Stimulated activated CD4-positive, alpha-beta T cell treated with anti-CD3 and anti-CD28 coated beads, TNF-alpha, amount 100 ng/mL, for 4 hours (primary cell): ENCODE data around the gene TCF21.
"Not testable (repeated sequence)": the region's sequence is repeated elsewhere in the genome, so short reads cannot be mapped to it uniquely, and the experiment has no call there.

Source experiments
- DNase-seq, 3 experiments: peaks; one replicate each; pipeline ENCODE4 v3.0.0-alpha.2; 2020; ENCODE audit warnings: low read depth in 3 of 3

Gene TCF21

DNA sequence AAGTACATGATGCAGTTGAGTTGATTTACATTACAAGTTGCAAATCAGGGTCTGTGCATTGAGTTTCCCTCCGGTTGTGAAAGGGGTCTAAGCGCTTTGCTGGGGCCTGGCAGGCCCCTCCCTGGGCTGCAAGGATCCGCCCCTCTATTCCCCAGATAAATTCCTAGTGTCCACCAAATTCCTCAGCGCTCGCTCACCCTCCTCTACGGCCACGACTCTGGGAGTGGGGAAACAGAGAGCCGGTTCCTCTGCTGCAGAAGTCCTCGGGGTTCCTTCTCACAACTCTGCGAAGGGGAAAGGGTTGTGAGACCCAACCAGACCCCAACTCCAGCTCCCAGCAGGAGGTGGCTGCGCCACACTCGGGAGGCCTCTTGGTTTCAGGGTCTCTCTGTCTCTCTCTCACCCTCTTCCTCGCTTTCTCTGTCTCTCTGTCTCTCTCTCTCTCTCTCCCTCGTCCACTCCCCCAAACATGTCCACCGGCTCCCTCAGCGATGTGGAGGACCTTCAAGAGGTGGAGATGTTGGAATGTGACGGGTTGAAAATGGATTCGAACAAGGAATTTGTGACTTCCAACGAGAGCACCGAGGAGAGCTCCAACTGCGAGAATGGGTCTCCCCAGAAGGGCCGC is at the start of gene TCF21:
TCF21 (plus strand) TSS at position 185 of the 628 bp plus-strand sequence; CDS start at position 470, 285 bp downstream.
- DNase-seq = no peak

DNA sequence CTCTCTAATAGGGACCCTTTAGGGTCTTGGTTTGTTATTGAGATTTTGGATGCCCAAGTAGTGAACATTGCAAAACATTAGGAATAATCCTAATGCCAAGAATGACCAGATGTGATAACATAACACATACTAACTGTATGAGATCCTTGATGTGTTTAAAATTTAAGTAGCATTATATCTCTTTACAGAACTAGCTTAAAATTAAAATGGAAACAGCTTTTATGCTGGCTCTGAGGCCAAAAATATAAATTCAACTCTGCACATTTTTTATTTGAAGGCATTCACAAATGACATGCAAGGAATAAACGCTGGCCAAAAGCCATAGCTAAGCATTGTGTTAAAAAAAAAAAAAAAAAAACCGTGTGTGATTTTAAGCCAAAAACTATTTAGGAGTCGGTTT is 47.7 kb upstream of the TCF21 start:
- no peak for DNase-seq

DNA sequence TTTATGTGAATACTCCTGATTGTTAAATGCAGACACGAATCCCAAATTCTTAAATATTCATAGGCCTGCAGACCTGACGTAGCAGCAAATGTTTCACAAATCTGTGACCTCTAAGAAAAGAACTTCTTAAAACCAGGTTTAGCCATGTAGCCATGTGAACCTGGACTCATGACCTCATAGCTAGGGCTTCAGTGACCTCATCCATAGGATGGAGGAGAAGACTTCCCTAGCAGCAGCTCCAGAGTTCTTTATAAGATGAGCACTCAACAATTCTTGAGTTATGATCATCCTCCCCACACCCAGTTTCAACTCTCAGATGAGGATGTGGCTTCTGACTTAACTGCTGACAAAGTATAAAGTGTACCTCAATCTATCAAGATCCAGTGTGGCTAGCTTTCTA is 45.8 kb upstream of the TCF21 start:
- DNase-seq = no peak

DNA sequence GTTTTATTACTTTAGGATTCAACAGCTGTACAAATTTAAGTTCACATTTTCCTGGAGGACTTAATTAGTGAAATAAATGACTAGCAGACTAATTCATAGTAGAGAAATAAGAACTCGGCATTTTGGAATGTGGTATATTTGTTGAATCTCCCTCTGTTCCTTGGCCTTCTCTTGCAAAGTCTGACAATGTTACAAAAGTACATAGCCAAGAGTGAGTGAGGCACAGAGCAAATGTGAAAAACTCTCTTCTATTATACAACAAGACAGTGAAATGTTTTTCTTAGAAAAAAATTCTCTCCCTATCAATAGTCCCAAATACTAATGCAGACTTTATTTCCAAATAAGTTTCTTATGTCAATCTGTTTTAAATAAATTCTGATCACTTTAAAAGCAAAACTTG is 44.2 kb upstream of the TCF21 start:
- no peak for DNase-seq

DNA sequence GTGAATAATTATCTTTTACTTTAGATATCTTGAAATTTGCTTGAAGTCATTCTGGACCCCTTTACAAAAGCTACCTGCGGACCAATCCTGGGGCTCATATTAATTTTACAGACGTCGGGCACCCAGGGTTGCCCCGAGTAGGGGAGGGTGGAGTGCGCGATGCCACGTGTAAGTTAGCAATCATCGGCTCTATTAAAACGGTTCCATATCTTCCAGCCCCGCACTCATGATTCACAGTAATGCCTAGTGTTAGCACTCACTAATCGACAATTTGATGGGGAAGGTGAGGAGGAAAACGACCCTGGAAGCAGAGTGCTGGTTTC is 34.9 kb upstream of the TCF21 start:
- DNase-seq = no peak

DNA sequence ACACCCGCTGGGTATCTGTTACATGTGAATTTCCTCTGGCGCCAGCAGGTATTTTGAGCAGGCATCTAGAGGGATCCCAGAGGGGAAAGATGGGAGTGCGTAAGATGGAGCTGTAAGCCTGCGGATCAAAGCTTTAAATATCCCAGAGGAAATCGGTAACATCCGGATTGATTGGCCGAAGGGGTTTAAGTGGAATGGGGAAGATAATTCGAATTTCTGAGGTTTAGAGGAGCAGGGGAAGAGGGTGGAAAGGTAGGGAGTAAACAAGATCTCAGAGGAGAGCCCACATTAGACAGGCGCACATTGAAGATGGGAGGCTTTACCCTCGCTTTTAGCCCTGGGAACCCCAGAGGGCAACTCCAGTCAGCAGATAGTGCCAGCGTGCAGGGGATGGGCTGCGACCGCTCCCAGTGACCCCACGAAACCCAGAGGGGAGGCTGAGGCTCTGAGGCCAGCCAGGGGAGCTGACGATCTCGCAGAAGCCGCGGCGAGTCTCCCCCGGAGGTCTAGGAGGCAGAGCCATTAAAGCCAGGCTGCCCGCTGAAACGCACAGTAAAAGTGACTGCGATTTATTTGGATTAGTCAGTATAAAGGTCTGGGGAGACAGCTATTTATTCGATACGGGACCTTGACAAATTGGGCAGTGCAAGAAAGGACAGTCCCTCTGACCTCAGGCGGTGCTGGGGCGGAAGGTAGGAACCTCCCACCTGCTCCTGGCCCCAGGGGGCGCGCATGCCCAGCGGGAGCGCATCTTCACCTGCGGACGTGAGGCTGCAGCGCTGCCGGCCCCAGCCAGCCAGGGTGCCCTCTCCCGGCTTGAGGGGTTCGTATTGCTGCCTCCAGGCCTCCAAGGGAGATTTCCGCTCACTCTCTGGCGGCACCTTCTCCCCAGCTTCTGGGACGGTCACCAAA is 34.3 kb upstream of the TCF21 start:
- no peak for DNase-seq

DNA sequence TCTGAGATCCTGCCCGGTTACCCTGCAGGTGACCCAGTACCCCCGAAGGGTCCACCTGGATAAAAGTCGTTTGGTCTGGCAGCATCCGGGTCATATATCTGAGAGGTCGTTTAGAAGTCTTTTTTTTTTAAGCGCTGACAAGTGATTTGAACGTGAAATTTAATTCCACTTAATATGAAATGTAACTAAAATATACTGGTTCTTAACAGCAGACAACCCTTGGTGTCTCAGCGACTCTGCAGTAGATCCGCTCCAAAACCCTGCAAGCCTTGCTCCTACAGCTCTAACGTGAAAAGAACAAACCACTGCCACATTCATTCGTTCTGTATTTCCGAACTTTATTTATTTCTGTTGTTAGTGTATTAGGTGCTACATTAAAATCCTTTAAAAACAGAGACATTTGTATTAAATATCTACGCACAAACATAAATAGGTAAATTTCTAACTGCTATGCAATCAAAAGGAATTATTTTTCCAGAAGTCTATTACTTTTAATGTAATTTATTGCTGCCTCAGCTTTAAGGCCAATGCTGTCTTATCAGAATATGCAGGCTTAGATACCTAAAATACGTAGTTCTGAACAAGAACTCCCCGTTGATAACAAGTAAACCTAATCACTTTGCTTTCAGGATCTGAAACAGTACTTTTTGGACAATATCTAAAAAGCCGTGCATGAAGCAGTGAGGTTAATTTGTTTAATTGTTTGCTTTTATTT is 33.5 kb upstream of the TCF21 start:
- no peak for DNase-seq

DNA sequence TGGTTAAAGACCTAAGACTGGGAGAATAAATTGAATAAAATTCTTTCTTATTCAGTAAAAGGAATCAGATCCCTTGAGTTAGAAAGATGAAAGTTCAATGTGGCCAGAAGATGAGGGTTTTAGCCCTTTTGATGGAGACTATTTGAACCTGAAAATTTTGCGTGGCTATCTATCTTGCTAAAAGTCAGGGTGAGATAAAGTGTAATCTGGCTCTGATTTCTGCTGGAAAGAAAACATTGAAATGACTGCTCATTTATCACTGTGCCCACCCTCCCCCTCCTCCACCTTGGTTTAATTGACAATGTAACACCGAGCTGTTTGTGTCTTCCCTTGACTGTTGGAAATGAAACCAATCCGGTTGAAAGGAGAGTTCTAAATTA is 32.9 kb upstream of the TCF21 start:
- DNase-seq = no peak

DNA sequence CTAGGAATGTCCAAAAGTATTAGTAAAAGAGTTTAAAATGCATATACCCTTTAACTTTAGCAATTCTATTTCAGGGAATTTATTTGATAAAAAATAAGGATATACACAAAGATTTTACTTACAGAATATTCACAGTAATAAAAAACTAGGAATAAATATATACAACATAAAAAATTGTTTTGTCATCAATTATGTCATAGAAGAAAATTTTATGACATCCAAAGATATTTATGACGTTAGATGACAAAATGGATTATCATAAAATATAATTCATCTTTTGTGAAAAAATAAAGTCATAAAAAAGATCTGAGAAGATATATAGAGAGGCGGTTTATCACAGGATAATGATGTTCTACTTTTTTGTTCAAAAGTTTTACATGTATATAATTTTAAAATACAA is 32.0 kb upstream of the TCF21 start:
- no peak for DNase-seq

DNA sequence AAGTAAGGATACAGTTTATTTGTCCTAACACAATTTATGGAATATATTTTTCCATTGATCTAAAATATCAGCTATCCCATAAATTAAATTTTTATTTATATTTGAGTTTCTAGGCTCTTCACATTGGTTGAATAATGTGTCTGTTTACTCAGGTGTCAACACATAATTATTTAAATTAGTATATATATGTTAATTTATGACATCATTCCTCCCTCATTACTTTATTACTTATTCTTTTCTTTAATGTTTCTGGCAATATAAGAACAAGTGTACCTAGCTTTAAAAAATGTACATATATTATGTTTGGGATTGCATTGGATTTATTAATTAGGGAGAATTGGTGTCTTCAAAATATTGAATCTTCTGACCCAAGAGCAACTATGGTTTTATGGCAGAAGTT is 31.2 kb upstream of the TCF21 start:
- no peak for DNase-seq

DNA sequence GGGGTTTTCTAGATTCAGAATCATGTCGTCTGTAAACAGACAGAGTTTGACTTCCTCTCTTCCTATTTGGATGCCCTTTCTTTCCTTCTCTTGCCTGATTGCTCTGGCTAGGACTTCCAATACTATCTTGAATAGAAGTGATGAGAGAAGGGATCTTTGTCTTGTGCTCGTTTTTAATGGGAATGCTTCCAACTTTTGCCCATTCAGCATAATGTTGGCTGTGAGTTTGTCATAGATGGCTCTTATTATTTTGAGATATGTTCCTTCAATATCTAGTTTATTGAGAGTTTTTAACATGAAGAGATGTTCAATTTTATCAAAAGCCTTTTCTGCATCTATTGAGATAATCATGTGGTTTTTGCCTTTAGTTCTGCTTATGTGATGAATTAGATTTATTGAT is 27.6 kb upstream of the TCF21 start:
- DNase-seq = not testable (repeated sequence)

DNA sequence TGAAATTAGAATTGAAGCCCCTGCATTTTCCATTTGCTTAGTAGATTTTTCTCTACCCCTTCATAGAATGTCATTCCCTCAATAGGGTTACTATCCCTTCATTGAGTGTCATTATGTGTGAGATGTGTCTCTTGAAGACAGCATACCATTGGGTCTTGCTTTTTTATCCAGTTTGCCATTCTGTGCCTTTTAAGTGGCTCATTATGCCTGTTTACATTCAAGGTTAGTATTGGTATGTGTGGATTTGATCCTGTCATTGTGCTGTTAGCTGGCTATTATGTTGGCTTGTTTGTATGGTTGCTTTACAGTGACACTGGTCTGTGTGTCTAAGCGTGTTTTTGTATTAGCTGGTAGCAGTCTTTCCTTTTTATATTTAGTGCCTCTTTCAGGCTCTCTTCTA is 25.7 kb upstream of the TCF21 start:
- no peak for DNase-seq

DNA sequence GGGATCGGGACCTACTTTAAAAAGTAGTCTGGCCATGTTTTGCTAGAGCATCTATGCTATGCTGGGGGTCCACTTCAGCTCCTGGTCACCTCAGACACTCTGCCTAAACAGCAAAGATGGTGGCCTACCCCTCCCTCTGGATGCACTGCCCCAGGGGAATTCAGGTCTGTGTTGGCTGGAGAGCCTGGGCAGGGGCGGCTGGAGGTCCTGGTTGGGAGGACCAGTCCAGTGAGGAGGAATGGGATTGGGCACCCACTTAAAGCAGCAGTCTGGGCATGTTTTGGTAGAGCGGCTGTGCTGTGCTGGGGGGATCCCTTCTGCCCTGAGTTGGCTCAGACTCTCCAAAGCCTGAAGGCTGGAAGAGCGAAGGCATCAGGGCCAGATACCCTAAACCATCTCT is 23.2 kb upstream of the TCF21 start:
- no peak for DNase-seq

DNA sequence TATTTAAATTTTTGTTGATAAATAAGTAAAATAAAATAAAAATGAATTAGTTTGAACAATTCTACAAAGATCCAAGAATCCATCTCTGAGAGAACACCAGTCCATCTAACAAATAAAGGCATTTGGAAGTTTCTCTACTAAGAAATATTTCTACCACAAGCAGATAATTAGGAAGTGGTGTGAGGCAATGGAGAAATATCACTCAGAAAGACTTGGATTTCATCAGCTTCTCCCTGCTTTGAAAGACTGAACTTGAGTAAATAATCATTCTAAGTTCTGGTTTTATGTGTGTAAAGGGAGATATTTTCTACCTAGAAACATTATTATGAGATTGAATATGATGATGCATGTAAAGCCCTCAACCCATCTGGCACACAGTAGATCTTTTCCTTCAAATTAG is 17.8 kb upstream of the TCF21 start:
- DNase-seq = no peak

DNA sequence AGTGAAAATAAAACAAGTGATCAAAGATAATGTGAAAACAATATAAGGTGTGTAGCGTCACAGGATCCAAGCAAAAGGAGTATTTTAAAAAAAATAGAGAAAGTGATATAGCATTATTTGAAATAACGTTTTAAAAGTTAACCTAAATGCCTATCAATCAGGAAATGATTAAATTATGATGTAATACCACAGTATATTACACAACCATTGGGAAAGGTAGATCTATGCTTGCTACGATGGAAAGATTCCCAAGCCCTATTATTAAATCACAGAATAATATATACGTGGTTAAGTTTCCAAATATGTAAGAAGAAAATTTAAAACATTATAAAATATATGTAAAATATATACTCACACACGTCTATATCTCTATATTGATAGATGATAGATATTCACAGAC is 15.4 kb upstream of the TCF21 start:
- no peak for DNase-seq

DNA sequence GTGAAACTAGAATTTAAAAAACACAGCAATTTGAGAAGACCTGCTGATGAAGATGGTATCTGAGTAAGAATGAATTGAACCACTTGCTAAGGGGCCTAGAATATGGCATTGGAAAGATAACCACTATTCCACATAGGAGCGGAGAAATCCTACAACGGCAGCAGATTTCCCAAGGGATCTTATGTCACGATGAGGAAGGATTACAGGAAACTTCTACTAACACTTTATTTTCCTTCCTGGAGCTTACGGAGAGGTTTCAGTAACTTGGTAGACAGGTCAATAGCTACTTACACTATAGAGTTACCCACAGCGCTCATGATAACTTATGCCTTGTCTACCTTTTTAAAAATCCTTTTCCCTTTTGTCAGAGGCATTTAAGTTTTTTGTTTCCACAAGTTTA is 11.8 kb upstream of the TCF21 start:
- no peak for DNase-seq

DNA sequence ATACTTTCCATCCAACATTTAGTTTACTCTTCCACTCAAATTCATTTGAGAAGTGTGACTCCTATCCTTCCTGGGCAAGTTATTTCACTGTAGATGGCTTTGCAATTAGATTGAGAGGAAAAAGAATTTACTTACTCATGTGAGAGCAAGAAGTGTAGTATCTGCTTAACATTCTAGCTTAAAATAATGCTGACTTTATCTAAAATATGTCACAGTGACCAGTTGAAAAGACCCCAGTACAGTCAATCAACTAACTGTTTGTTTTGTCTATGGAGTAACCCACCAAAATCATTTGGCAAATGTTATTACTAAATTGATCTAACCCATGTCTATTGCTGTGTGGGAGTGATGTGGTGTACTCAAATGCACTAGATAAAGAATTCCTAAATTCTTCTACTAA is 8.9 kb upstream of the TCF21 start:
- DNase-seq = no peak

DNA sequence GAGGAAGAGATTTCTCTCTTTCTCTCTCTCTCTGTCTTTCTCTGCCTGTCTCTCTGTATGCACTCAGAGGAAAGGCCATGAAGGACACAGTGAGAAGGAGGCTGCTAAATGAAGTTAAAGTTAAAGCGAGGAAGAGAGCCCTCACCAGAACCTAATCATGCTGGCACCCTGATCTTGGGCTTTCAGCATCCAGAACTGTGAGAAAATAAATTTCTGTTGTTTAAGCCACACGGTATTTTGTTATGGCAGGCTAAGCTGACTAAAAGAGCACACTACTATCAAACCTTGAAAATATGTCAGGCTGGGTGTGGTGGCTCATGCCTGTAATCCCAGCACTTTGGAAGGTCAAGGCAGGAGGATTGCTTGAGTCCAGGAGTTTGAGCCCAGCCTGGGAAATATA is 8.0 kb upstream of the TCF21 start:
- no peak for DNase-seq

DNA sequence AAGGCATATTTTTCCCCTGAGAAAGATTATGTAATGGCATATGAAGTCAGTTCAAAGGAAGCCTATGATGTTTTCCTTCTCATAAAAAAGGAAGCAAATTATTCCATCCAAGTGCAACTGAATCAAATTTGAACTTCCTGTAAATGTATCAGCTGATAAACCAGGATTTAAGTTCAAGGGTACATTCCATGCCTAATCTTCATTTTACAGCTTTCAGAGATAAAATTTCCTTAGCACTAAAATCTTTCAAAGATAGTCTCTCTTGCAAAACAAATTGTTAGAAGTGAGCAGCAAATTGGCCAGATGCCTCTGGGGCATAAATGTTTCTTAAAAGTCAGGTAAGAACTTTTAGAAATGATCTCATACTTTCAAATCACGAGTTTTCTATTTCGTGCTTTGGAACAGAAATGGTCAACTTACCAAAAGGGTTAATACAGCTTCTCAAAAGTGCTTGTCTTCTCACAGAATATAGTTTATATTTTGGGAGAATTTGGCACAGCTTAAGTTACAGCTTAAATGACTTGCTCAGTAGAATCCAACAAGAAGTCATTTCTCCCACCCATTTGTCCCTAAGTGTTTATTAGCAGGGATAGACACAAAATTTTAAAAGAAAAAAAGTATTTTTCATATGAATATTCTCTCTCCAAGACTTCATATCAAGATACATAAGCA is 2.7 kb upstream of the TCF21 start:
- DNase-seq = no peak

DNA sequence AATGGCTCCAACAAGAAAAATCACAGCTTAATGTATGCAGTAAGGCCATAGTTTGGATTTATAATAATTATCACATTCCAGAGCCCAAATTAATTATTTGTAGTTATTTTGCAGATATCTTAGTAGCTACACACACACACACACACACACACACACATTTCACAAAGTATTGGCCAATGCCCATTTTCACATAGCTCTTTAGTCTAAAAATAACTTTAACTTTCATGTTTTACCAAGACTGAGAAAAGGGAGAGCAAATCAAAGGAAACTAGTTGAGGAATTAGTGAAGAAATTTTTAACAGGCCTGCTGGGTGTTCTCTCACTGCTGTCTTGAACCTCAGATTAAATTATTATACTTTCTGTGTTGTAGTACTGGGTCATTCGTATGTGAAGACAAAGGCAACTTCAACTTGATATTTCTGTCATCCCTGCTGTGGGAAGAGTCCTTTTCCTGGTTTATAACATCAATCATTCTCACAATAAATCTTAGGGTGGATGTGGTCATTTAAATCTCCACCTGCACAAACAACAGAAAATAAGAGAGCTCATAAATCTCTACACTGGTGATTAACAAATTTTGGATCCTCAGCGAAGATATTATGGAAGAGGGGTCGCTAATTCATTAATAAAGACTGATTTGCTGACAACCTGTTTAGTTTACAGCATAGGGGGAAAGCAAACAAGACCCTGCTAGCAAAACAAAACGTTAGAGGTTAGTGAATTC is 1.6 kb upstream of the TCF21 start:
- DNase-seq = no peak

DNA sequence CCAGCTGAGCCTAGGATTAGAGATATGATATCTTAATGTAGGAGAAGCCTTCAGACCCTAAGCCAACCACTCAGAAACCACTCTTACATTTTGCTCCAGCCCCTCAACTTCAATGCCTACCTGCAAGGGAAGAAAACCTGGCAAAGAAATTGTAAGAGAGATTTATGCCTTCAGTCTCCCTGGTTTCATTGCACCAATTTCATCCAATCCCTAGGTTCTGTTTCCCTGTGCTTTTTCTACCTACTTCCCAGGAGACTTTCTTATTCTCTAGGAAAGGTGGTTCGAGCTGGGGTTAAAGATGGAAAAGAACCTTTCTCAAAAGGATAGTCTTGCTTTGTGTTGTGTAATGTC is 1.1 kb upstream of the TCF21 start:
- DNase-seq = no peak
